Uterus (tissue), 4 donors: Measurements from ENCODE around the gene PABPN1L. TPM values are rescaled to one million over a fixed set of nuclear protein-coding genes. Genes with fewer than 3 reads are reported as not detected.

Experiments used
- DNase-seq, 2 donors: peaks; one replicate each; pipeline ENCODE4 v3.0.0-alpha.2; 2019 to 2020
- H3K27ac ChIP-seq, 2 donors: fragments of 200-600 bp; sonication (generic); 1 replicate in 1 of 2; 2 replicates in 1 of 2; pipeline ENCODE4 v1.5.1; 2016 to 2018
- H3K27me3 ChIP-seq, 2 donors: fragments of 200-600 bp; sonication (generic); one replicate each; pipeline ENCODE4 v1.5.1; 2018 to 2019; ENCODE audit warnings: control low read depth in 1 of 2
- H3K36me3 ChIP-seq, 2 donors: fragments of 200-600 bp; sonication (generic); one replicate each; pipeline ENCODE4 v1.5.1; 2019; ENCODE audit warnings: control low read depth in 1 of 2
- H3K4me1 ChIP-seq, 2 donors: fragments of 200-600 bp; sonication (generic); one replicate each; pipeline ENCODE4 v1.5.1; 2018 to 2019; ENCODE audit warnings: control low read depth in 1 of 2
- H3K4me3 ChIP-seq, 2 donors: fragments of 200-600 bp; sonication (generic); 1 replicate in 1 of 2; 2 replicates in 1 of 2; pipeline ENCODE4 v1.5.1; 2018 to 2019; ENCODE audit warnings: mild to moderate bottlenecking in 1 of 2
- H3K9me3 ChIP-seq, 2 donors: fragments of 200-600 bp; sonication (generic); one replicate each; pipeline ENCODE4 v1.5.1; 2019; ENCODE audit warnings: control low read depth in 1 of 2
- POLR2A ChIP-seq, 2 donors: fragments of 450-650 bp; IDR thresholded peaks; one replicate each; pipeline ENCODE4 v1.6.1; 2016; ENCODE audit warnings: antibody characterized with exemption in 2 of 2, mild to moderate bottlenecking in 1 of 2, moderate library complexity in 1 of 2
- intact Hi-C: fragments of 100-400 bp; cut with DNase I; formaldehyde crosslinking; loops from one replicate; pipeline ENCODE4 v1.15.1; 2023; ENCODE audit warnings: low total_unique reads
- total RNA-seq, 4 donors: library from RNA; depleted of rRNA in 3 of 4; stranded (reverse); fragments of >200 nt in 3 of 4; gene quantifications; one replicate each; pipeline versions ENCODE4 v1.1.0 to v1.2.4, GENCODE V29; 2014 to 2023
- TF ChIP-seq, protein P1 (sequence below), 4 experiments: fragments of 200-600 bp in 2 of 4; fragments of 450-650 bp in 2 of 4; sonication (generic) in 2 of 4; IDR thresholded peaks; one replicate each; pipeline ENCODE4 v1.5.1; 2016 to 2019; ENCODE audit warnings: antibody characterized with exemption in 4 of 4, mild to moderate bottlenecking in 2 of 4, moderate library complexity in 1 of 4
- donor health status: DM: yes; HTN: yes; CAD: no.

Gene PABPN1L
- total RNA-seq, 4 donors from 2014 or later = not detected

DNA sequence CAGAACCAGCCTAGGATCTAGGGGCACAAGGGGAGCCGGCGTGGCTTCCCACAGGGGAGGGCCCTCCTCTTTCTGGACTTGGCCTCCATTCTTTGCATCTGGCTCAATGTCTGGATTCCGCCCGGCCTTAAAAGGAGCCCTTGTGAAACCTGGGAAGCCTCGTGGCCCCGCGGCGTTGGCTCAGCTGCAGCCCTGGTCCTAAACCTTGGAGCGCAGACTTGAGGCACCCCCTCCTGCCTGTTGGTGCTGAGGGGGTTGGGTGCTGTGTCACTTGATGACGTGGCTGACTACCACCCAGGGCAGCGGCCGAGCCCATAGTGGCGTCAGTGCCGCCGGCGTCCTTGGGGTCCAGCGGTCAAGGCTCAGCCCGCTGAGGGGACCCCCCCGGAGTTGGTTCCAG lies 5.1 kb downstream of the PABPN1L start:
- no peaks in the 10 kb centered on the region for H3K36me3 ChIP-seq
- H3K4me1 ChIP-seq = peaks cover 0 to 9% of the 10 kb centered on the region in 2 donors
- H3K27me3 ChIP-seq = no peaks in the 10 kb centered on the region
- H3K9me3 ChIP-seq = no peaks in the 10 kb centered on the region
- TF ChIP-seq, protein P1, sequence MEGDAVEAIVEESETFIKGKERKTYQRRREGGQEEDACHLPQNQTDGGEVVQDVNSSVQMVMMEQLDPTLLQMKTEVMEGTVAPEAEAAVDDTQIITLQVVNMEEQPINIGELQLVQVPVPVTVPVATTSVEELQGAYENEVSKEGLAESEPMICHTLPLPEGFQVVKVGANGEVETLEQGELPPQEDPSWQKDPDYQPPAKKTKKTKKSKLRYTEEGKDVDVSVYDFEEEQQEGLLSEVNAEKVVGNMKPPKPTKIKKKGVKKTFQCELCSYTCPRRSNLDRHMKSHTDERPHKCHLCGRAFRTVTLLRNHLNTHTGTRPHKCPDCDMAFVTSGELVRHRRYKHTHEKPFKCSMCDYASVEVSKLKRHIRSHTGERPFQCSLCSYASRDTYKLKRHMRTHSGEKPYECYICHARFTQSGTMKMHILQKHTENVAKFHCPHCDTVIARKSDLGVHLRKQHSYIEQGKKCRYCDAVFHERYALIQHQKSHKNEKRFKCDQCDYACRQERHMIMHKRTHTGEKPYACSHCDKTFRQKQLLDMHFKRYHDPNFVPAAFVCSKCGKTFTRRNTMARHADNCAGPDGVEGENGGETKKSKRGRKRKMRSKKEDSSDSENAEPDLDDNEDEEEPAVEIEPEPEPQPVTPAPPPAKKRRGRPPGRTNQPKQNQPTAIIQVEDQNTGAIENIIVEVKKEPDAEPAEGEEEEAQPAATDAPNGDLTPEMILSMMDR (IDR thresholded peaks at IDR 0.05) = no peak
- TF ChIP-seq POLR2A (IDR thresholded peaks at IDR 0.05) = no peak
- intact Hi-C loops = no loop called here
- H3K27ac ChIP-seq = no peak overlapping the region
- H3K4me3 ChIP-seq = no peak overlapping the region
- no peak for DNase-seq

DNA sequence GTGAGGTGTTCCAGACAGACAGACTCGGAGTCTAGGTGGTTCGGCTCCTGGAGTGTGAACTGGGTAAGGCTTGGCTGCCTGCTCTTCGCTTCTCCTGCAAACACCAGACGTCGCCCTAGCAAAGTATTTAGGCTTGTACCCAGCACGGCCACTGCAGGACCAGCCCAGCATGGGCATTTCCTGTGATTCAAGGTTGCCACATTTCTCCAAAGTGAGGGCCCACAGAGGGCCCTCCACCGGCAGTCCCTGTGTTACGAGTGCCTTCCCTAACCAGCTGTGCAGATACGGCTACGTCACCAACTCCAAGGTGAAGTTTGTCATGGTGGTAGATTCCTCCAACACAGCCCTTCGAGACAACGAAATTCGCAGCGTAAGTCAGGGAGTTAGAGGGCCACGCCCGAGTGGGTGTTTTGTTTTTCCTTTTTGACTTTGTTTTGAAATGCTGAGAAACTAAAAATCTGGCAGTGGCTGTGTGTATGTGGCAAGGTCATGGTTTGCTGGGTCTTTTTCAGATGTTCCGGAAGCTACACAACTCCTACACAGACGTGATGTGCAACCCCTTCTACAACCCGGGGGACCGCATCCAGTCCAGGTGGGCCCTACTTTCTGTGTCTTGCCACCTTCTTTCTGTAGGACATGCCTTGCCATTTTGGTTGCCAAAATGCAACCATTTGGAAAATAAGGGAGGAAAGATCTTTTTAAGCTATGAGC lies 6.9 kb downstream of the PABPN1L start:
- no peaks in the 10 kb centered on the region for H3K9me3 ChIP-seq
- TF ChIP-seq POLR2A (IDR thresholded peaks at IDR 0.05) = no peak
- TF ChIP-seq, protein P1 (IDR thresholded peaks at IDR 0.05) = no peak
- H3K27ac ChIP-seq = no peak overlapping the region
- intact Hi-C loops = no loop called here
- no peak for DNase-seq
- no peaks in the 10 kb centered on the region for H3K36me3 ChIP-seq
- H3K27me3 ChIP-seq = no peaks in the 10 kb centered on the region
- H3K4me1 ChIP-seq = peaks cover 0 to 17% of the 10 kb centered on the region in 2 donors
- no peak overlapping the region for H3K4me3 ChIP-seq

DNA sequence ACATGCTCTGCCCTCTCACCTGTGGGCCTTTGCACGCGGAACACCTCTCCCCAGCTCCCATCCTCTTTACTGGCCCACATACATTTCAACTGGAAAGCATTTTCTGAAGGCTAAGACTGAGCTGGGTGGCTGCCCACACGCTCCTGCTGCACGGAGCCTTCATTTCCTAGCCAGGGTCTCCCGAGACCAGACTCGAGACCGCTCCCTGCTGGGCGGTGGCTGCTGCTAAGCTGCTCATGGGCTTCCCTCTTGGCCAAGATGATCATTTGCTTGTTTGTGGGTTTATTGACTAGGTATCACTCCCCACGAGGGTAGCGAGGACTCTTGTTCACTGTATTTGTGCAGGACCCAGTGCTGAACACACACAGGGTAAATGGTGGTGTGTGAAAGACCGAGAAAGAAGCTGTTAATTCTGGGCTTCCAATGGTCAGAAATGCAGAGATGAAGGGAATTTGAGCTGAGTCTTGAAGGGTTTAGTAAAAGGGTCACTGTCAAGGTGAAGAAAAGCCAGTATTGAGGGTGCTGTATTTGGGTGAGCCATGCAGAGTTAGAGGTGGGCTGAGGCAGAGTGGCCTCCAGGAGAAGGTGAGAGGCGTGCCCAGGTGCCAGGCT lies 8.6 kb downstream of the PABPN1L start:
- H3K4me3 ChIP-seq = peak overlapping the region; percentile 90
- H3K27me3 ChIP-seq = no peaks in the 10 kb centered on the region
- peaks cover 0 to 17% of the 10 kb centered on the region in 2 donors for H3K4me1 ChIP-seq
- no peaks in the 10 kb centered on the region for H3K36me3 ChIP-seq
- DNase-seq = peak; percentile 53 to 67
- H3K27ac ChIP-seq = peak overlapping the region; percentile 78 to 81
- intact Hi-C loops = no loop called here
- TF ChIP-seq POLR2A (IDR thresholded peaks at IDR 0.05) = no peak
- TF ChIP-seq, protein P1 (IDR thresholded peaks at IDR 0.05) = peak; percentile 44 to 60 (median 50)
- H3K9me3 ChIP-seq = no peaks in the 10 kb centered on the region

DNA sequence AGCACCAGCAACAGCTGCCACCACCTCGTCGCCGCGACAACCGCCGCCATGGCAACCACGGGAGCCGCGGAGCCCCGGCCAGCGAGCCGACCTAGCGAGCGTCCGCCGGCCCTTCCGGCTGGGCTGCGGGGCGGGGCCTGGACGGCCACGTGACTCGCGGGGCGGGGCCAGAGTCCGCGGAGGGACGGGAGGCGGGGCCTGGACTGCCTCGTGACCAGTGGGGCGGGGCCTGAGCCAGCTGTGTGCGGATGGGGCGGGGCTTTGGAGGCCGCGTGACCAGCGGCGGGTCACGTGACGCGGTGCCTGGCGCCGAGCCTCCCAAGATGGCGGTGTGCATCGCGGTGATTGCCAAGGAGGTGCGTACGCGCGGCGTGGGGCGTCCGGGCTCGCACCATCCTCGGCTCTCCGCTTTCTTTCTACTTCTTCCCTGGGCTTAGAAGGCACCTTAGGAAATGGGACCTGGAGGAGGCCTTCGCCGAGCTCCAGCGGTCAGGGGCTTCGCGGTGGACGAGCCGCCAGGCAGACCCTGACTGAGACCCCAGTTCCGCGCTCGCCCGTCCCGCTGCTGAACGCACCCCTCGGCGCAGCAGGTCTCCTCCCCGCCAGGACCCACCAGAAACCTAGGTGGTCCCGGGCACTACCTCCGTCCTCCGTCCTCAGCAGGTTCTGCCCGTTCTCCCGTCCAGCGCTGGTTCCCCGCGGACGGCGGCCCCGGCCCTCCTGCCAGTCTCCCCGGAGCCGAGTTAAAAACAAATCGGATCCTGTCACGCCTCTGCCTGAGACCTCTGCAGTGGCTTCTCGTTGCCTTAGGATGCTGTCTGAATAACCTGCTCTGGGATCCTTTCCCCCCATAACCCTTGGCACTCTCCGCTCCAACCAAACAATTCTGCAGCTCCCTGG lies 9.4 kb downstream of the PABPN1L start, which contains the start of the genes GALNS and TRAPPC2L:
Gene GALNS, minus strand, starts transcription at position 120 of the 900 bp plus-strand sequence. Its CDS starts 70 bp downstream, at position 50.
Gene TRAPPC2L, plus strand, starts transcription at position 300 of the 900 bp plus-strand sequence. Its CDS starts 24 bp downstream, at position 324.
- Histone ChIP-seq H3K9me3 (no peaks in the 10 kb centered on the region), H3K27ac (peak within 1 kb of the TSS; percentile 78 to 81), H3K4me1 (peaks cover 0 to 17% of the 10 kb centered on the region in 2 donors), H3K27me3 (no peaks in the 10 kb centered on the region), H3K36me3 (no peaks in the 10 kb centered on the region), H3K4me3 (peak within 1 kb of the TSS; percentile 90)
- DNase-seq = peak; percentile 99
- intact Hi-C loops = no loop called here
- peak; percentile 78 to 82 for TF ChIP-seq POLR2A (IDR thresholded peaks at IDR 0.05)
- TF ChIP-seq, protein P1 (IDR thresholded peaks at IDR 0.05) = peak in 1 of 4 experiments; percentile 29
